ENCODE results near the gene TFAM.

Gene TFAM

DNA sequence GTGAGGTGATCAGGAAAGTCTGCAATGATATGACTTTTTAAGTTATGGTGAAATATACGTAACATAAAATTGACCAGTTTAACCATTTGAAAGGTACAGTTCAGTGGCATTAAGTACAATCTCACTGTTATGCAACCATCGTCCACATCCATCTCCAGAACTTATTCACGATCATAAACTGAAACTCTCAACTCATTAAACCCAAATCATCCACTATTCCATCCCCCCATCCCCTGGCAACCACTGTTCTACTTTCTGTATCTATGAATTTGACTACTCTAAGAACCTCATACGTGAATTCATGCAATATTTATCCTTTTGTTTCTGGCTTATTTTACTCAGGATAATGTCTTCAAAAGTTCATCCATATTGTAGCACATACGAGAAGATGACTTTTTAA is 48.4 kb downstream of the TFAM start:
- DNase-seq (ENCODE audit: low read depth): no peak

DNA sequence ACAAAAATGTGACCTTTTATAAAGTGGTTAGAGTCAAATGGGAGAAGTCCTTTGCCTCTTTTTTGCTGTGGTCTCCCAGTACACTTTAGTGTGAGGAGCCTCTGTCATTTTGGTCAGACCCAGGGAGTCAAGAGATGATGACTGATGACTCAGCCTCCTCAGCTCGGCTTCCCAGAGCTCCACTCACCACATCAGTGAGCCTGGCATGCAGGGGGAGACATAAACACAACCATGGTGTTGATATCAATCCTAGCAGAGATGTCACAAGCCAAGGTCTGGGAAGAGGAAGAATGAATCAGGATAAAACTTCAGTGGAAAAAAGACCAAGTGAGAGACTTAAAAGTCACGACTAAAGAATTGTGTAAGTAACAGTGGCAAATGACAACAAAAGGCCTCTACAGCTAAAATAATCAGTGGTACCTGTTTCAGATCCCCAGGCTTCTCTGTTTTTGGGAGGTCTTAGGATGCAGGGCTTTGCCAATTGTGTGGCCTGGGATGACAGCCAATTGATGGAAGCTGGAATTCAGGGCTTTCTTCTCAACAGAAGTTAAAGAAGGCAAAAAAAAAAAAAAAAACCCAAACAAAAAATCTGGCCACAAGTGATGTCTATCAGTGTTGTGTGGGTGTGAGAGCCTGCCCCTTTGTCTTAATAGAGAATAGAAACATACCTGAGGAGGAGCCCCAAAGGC is 50.2 kb downstream of the TFAM start:
- peak; percentile 64 for DNase-seq (ENCODE audit: low read depth)

DNA sequence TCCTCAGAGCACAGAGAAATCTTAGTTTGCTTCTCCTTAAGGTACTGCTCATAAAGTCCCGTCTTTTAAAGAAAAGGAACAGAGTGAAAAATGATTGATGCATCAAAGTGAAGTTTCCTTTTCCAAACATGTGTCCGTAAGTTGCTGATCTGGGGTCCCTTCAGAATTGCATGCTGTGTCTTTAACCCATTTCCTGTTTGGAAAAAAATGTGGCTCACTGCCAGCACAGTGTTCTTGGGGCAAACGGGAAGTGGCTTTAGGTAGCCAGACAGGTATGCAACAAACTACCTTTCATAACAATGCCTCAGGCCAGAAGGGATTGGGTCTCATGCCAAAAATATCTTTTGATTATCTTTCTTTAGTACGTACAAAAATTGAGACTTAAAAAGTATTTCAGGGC is 50.9 kb downstream of the TFAM start:
- DNase-seq (ENCODE audit: low read depth): no peak

DNA sequence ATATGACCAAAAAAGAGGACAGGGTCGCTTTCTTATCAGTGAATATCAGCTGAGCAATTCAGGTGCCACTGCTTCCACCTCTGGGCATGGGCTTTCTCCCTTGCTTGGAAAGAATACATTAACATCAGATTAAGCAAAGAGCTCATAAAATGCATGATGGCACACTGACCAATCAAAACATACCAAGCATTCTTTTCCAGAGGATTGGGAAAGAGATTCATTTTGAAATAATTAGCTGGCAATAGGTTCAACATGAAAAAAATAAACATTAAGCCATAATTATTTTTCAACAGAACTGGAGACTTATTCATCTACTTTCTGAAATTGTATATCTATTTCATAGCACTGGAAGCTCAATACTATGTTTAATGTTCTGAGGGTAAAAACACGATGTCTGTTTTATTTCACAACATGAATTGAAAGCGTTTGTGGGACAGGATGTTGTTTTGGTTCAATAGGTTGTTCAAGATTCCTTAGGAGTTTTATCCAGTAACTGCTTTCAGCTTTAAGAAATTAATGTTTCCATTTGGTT is 53.2 kb downstream of the TFAM start:
- peak; percentile 32 for DNase-seq (ENCODE audit: low read depth)

DNA sequence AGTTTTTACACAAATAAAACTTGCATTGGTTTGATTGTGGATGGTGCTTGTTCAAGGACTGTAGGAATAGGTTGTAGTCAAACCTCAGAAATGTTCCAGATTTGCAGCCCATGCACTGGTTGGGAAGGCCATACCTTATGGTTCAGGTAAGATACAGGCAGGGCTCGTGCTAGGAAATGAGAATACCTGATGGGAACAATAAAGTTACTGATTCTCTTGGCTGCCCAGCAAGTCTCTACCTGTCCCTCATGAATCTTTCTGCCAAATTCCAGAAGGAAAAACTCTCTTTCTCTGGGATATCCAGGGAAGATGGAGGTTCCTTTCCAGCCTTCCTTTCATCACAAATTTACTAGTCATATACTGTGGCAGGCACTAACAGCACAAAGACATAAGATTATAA is 53.8 kb downstream of the TFAM start:
- DNase-seq (ENCODE audit: low read depth): no peak

DNA sequence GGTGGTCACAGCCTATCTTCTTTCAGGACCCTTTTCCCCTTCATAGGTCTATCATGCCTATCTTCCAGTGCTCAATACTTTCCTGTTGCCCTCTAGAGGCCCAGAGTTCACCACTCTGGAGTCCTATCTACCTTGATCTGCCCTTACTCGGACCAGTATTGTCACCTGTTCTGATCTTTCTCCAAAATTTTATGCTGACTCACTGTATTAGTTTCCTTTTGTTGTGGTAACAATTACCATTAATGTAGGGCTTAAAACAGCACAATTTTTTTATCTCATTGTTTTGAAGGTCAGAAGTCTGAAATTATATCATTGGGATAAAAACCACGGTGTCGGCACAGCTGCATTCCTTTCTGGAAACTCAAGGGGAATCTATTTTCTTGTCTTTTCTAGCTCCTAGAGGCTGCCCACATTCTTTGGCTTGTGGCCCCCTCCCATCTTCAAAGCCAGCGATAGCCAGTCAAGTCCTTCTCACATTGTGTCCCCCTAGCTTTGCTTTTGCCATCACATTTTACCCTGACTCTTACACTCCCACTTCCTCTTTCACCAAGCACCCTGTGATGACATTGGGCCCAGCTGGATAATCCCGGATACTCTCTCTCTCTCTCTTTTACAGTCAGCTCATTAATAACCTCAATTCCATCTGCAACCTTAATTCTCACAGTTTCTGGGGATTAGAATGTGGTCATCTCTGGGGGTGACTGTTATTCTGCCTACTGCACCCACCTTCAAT is 54.6 kb downstream of the TFAM start:
- DNase-seq (ENCODE audit: low read depth): no peak

DNA sequence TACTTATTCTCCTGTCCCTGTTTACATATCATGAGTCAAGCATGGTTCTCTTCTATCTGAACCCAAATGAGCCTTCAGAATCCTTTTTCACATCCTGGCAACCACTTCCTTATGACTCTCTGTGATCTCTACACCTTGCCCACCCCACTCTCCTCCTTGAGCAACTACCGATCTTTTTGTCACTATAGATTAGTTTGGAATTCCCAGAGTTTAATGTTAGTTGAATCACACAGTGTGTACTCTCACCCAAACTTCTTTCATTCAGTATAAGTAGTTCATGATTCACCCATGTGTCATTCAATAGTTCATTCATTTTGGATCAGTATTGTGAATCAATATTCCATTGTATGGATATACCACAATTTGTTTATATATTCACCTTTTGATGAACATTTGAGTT is 55.3 kb downstream of the TFAM start:
- no peak for DNase-seq (ENCODE audit: low read depth)

DNA sequence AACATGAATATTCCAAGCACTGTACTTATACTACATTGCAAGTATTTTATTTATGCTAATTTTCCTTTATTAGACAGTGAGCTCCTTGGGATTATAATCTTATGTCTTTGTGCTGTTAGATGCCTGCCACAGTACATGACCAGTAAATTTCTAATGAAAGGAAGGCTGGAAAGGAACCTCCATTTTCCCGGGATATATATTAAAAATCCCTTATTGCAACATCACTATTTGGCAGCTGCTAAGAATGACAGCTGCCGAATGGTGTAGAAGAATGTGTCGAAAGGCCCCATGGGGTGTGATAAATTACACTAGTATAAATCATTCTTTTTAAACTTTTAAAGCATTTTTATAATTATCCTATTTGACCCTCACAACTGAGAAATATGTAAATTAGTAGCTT is 59.1 kb downstream of the TFAM start:
- no peak for DNase-seq (ENCODE audit: low read depth)

DNA sequence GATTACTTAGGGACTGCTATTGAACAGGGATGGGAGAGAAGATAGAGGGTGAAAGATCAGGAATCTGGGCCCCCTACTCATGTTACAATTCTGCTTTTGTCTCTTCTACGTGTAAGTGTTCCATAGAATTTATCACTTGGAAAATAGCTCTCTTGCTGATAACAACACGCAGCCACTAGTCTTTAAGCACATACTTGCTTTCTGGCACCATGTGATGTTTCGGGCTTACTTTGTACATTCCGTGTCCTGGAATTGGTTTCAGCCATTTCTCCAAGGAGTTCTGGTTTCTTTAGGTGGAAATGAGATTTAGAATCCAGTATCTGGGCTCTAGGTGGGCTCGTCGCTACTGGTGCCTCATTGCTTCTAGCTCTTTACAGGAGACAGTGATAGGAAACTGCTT is 59.7 kb downstream of the TFAM start:
- no peak for DNase-seq (ENCODE audit: low read depth)

DNA sequence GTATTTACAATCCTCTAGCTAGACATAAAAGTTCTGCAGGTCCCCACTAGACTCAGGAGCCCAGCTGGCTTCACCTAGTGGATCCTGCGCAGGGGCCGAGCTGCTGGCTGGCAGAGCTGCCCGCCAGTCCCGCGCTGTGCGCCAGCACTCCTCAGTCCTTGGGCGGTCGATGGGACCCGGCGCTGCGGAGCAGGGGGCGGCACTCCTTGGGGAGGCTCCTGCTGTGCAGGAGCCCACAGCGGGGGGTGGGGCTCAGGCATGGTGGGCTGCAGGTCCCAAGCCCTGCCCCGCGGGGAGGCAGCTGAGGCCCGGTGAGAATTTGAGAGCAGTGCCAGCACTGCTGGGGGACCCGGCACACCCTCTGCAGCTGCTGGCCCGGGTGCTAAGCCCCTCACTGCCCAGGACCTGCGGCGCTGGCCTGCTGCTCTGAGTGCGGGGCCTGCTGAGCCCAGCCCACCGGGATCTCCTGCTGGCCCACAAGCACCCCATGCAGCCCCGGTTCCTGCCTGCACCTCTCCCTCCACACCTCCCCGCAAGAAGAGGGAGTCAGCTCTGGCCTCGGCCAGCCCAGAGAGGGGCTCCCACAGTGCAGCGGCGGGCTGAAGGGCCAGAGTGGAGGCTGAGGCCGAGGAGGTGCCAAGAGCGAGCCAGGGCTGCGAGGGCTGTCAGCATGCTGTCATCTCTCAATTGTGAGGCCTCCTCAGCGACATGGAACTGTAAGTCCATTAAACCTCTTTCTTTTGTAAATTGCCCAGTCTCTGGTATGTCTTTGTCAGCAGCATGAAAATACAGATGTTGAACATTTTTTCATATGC is 63.1 kb downstream of the TFAM start:
- no peak for DNase-seq (ENCODE audit: low read depth)
